ENCODE results near the gene CIAPIN1.
A peak's percentile ranks its signal among the peaks of the same experiment; 100 is the strongest.
"Not testable (repeated sequence)": the region's sequence is repeated elsewhere in the genome, so short reads cannot be mapped to it uniquely, and the experiment has no call there.

The CIAPIN1 gene

GRCh38 chr16:57445510-57445909 lies 1.7 kb downstream of the CIAPIN1 start:
- Mint-ChIP-seq H3K27me3 (no peaks in the 10 kb centered on the region), H3K36me3 (ENCODE audit: insufficient read depth) (peaks cover 4% of the 10 kb centered on the region), H3K4me1 (peaks cover 14% of the 10 kb centered on the region), H3K27ac (ENCODE audit: low read depth) (no peak overlapping the region), H3K4me3 (no peak overlapping the region), H3K9me3 (no peaks in the 10 kb centered on the region)
- DNase-seq (ENCODE audit: low spot score in 2 of 2) (no peak), ATAC-seq (replicated peaks; ENCODE audit: extremely low read depth, poor library complexity, severe bottlenecking) (no peak)

GRCh38 chr16:57444711-57445110 lies 2.5 kb downstream of the CIAPIN1 start:
- Mint-ChIP-seq H3K4me3 (no peak overlapping the region), H3K4me1 (peaks cover 14% of the 10 kb centered on the region), H3K9me3 (no peaks in the 10 kb centered on the region), H3K27me3 (no peaks in the 10 kb centered on the region), H3K36me3 (ENCODE audit: insufficient read depth) (peaks cover 9% of the 10 kb centered on the region), H3K27ac (ENCODE audit: low read depth) (no peak overlapping the region)
- DNase-seq (ENCODE audit: low spot score in 2 of 2) = no peak
- no peak for ATAC-seq (replicated peaks; ENCODE audit: extremely low read depth, poor library complexity, severe bottlenecking)

GRCh38 chr16:57440551-57440950 lies 6.6 kb downstream of the CIAPIN1 start:
- ATAC-seq (replicated peaks; ENCODE audit: extremely low read depth, poor library complexity, severe bottlenecking); H3K27me3 Mint-ChIP-seq; H3K4me1 Mint-ChIP-seq; H3K9me3 Mint-ChIP-seq; H3K27ac Mint-ChIP-seq (ENCODE audit: low read depth); H3K4me3 Mint-ChIP-seq; DNase-seq (ENCODE audit: low spot score in 2 of 2): not testable (repeated sequence)
- H3K36me3 Mint-ChIP-seq (ENCODE audit: insufficient read depth) = peaks cover 27% of the 10 kb centered on the region

- H3K4me3 Mint-ChIP-seq; DNase-seq (ENCODE audit: low spot score in 2 of 2); H3K27me3 Mint-ChIP-seq; ATAC-seq (replicated peaks; ENCODE audit: extremely low read depth, poor library complexity, severe bottlenecking); H3K4me1 Mint-ChIP-seq; H3K27ac Mint-ChIP-seq (ENCODE audit: low read depth); H3K9me3 Mint-ChIP-seq: not testable (repeated sequence)
- H3K36me3 Mint-ChIP-seq (ENCODE audit: insufficient read depth) = peaks cover 27% of the 10 kb centered on the region
Observed at GRCh38 chr16:57439947-57440346, 7.2 kb downstream of the CIAPIN1 start.

GRCh38 chr16:57435838-57436237 lies 11.3 kb downstream of the CIAPIN1 start:
- peaks cover 57% of the 10 kb centered on the region for H3K36me3 Mint-ChIP-seq (ENCODE audit: insufficient read depth)
- H3K9me3 Mint-ChIP-seq = no peaks in the 10 kb centered on the region
- no peak for ATAC-seq (replicated peaks; ENCODE audit: extremely low read depth, poor library complexity, severe bottlenecking)
- H3K27ac Mint-ChIP-seq (ENCODE audit: low read depth) = no peak overlapping the region
- DNase-seq (ENCODE audit: low spot score in 2 of 2) = no peak
- no peaks in the 10 kb centered on the region for H3K27me3 Mint-ChIP-seq
- no peak overlapping the region for H3K4me3 Mint-ChIP-seq
- no peaks in the 10 kb centered on the region for H3K4me1 Mint-ChIP-seq

- no peaks in the 10 kb centered on the region for H3K27me3 Mint-ChIP-seq
- ATAC-seq (replicated peaks; ENCODE audit: extremely low read depth, poor library complexity, severe bottlenecking) (no peak), DNase-seq (ENCODE audit: low spot score in 2 of 2) (no peak)
- H3K9me3 Mint-ChIP-seq = no peaks in the 10 kb centered on the region
- H3K4me1 Mint-ChIP-seq = no peaks in the 10 kb centered on the region
- no peak overlapping the region for H3K27ac Mint-ChIP-seq (ENCODE audit: low read depth)
- H3K36me3 Mint-ChIP-seq (ENCODE audit: insufficient read depth) = peaks cover 61% of the 10 kb centered on the region
- H3K4me3 Mint-ChIP-seq = no peak overlapping the region
Observed at GRCh38 chr16:57434003-57434402, 13.2 kb downstream of the CIAPIN1 start.

GRCh38 chr16:57432989-57433388 lies 14.2 kb downstream of the CIAPIN1 start:
- Mint-ChIP-seq H3K36me3 (ENCODE audit: insufficient read depth) (peaks cover 61% of the 10 kb centered on the region), H3K27ac (ENCODE audit: low read depth) (no peak overlapping the region), H3K4me3 (no peak overlapping the region), H3K27me3 (no peaks in the 10 kb centered on the region), H3K9me3 (no peaks in the 10 kb centered on the region), H3K4me1 (no peaks in the 10 kb centered on the region)
- DNase-seq (ENCODE audit: low spot score in 2 of 2) = no peak
- ATAC-seq (replicated peaks; ENCODE audit: extremely low read depth, poor library complexity, severe bottlenecking) = no peak

- no peak overlapping the region for H3K27ac Mint-ChIP-seq (ENCODE audit: low read depth)
Observed at GRCh38 chr16:57432505-57432904, 14.7 kb downstream of the CIAPIN1 start.

GRCh38 chr16:57430955-57431354 lies 16.2 kb downstream of the CIAPIN1 start:
- Mint-ChIP-seq H3K4me1 (no peaks in the 10 kb centered on the region), H3K36me3 (ENCODE audit: insufficient read depth) (peaks cover 53% of the 10 kb centered on the region), H3K27me3 (no peaks in the 10 kb centered on the region), H3K4me3 (no peak overlapping the region), H3K9me3 (no peaks in the 10 kb centered on the region), H3K27ac (ENCODE audit: low read depth) (no peak overlapping the region)
- DNase-seq (ENCODE audit: low spot score in 2 of 2) (no peak), ATAC-seq (replicated peaks; ENCODE audit: extremely low read depth, poor library complexity, severe bottlenecking) (no peak)

More at GRCh38 chr16:57432505-57432904, 14.7 kb downstream of the CIAPIN1 start:
- ATAC-seq (replicated peaks; ENCODE audit: extremely low read depth, poor library complexity, severe bottlenecking) (no peak), DNase-seq (ENCODE audit: low spot score in 2 of 2) (no peak)
- H3K4me1 Mint-ChIP-seq = no peaks in the 10 kb centered on the region
- H3K9me3 Mint-ChIP-seq = no peaks in the 10 kb centered on the region
- no peak overlapping the region for H3K4me3 Mint-ChIP-seq
- H3K36me3 Mint-ChIP-seq (ENCODE audit: insufficient read depth) = peaks cover 58% of the 10 kb centered on the region
- no peaks in the 10 kb centered on the region for H3K27me3 Mint-ChIP-seq

- Mint-ChIP-seq H3K36me3 (ENCODE audit: insufficient read depth) (peaks cover 40% of the 10 kb centered on the region), H3K9me3 (no peaks in the 10 kb centered on the region)
Observed at GRCh38 chr16:57427824-57428223, 19.4 kb downstream of the CIAPIN1 start.

GRCh38 chr16:57427307-57427706 lies 19.9 kb downstream of the CIAPIN1 start:
- no peaks in the 10 kb centered on the region for H3K27me3 Mint-ChIP-seq
- H3K27ac Mint-ChIP-seq (ENCODE audit: low read depth) = peak overlapping the region; percentile 58
- no peaks in the 10 kb centered on the region for H3K4me1 Mint-ChIP-seq
- H3K9me3 Mint-ChIP-seq = no peaks in the 10 kb centered on the region
- DNase-seq (ENCODE audit: low spot score in 2 of 2) (no peak), ATAC-seq (replicated peaks; ENCODE audit: extremely low read depth, poor library complexity, severe bottlenecking) (no peak)
- peaks cover 35% of the 10 kb centered on the region for H3K36me3 Mint-ChIP-seq (ENCODE audit: insufficient read depth)
- H3K4me3 Mint-ChIP-seq = no peak overlapping the region

More at GRCh38 chr16:57427824-57428223, 19.4 kb downstream of the CIAPIN1 start:
- Mint-ChIP-seq H3K27ac (ENCODE audit: low read depth) (peak overlapping the region; percentile 58), H3K4me3 (no peak overlapping the region), H3K27me3 (no peaks in the 10 kb centered on the region), H3K4me1 (no peaks in the 10 kb centered on the region)
- DNase-seq (ENCODE audit: low spot score in 2 of 2) = no peak
- ATAC-seq (replicated peaks; ENCODE audit: extremely low read depth, poor library complexity, severe bottlenecking) = no peak

GRCh38 chr16:57426356-57426755 lies 20.8 kb downstream of the CIAPIN1 start:
- Mint-ChIP-seq H3K4me3 (no peak overlapping the region), H3K36me3 (ENCODE audit: insufficient read depth) (peaks cover 27% of the 10 kb centered on the region), H3K4me1 (no peaks in the 10 kb centered on the region), H3K27ac (ENCODE audit: low read depth) (no peak overlapping the region), H3K9me3 (no peaks in the 10 kb centered on the region), H3K27me3 (no peaks in the 10 kb centered on the region)
- ATAC-seq (replicated peaks; ENCODE audit: extremely low read depth, poor library complexity, severe bottlenecking) (no peak), DNase-seq (ENCODE audit: low spot score in 2 of 2) (no peak)

GRCh38 chr16:57424583-57424982 lies 22.6 kb downstream of the CIAPIN1 start:
- no peak for ATAC-seq (replicated peaks; ENCODE audit: extremely low read depth, poor library complexity, severe bottlenecking)
- no peak for DNase-seq (ENCODE audit: low spot score in 2 of 2)
- Mint-ChIP-seq H3K4me3 (no peak overlapping the region), H3K4me1 (no peaks in the 10 kb centered on the region), H3K27ac (ENCODE audit: low read depth) (no peak overlapping the region), H3K9me3 (no peaks in the 10 kb centered on the region), H3K27me3 (no peaks in the 10 kb centered on the region), H3K36me3 (ENCODE audit: insufficient read depth) (peaks cover 14% of the 10 kb centered on the region)

GRCh38 chr16:57423152-57423551 lies 24.0 kb downstream of the CIAPIN1 start:
- no peaks in the 10 kb centered on the region for H3K27me3 Mint-ChIP-seq
- ATAC-seq (replicated peaks; ENCODE audit: extremely low read depth, poor library complexity, severe bottlenecking) = no peak

More at GRCh38 chr16:57423152-57423551, 24.0 kb downstream of the CIAPIN1 start:
- Mint-ChIP-seq H3K36me3 (ENCODE audit: insufficient read depth) (peaks cover 6% of the 10 kb centered on the region), H3K27ac (ENCODE audit: low read depth) (no peak overlapping the region), H3K9me3 (no peaks in the 10 kb centered on the region), H3K4me3 (no peak overlapping the region), H3K4me1 (peaks cover 9% of the 10 kb centered on the region)
- DNase-seq (ENCODE audit: low spot score in 2 of 2) = no peak

Data from central memory CD8-positive, alpha-beta T cell (primary cell).